IPS-15b (cell line): ENCODE measurements around the gene PEAK1.
"Not testable (repeated sequence)": the region's sequence is repeated elsewhere in the genome, so short reads cannot be mapped to it uniquely, and the experiment has no call there.

ENCODE experiments used
- H3K27me3 ChIP-seq: one replicate; pipeline ENCODE4 v1.6.1; 2013; ENCODE audit warnings: low read length; ENCODE audit not compliant: control insufficient read depth, insufficient read depth
- H3K36me3 ChIP-seq: one replicate; pipeline ENCODE4 v1.6.1; 2013; ENCODE audit warnings: low read length; ENCODE audit not compliant: control insufficient read depth, insufficient read depth
- H3K4me1 ChIP-seq: one replicate; pipeline ENCODE4 v1.6.1; 2013; ENCODE audit warnings: mild to moderate bottlenecking, low read length; ENCODE audit not compliant: control insufficient read depth, insufficient read depth
- H3K4me3 ChIP-seq: one replicate; pipeline ENCODE4 v1.5.1; 2013; ENCODE audit warnings: low read depth, low read length
- H3K9ac ChIP-seq: one replicate; pipeline ENCODE4 v1.6.1; 2013; ENCODE audit warnings: low read depth, mild to moderate bottlenecking, low read length
- H3K9me3 ChIP-seq: one replicate; pipeline ENCODE4 v1.6.1; 2013; ENCODE audit warnings: mild to moderate bottlenecking, low read length; ENCODE audit not compliant: control insufficient read depth, insufficient read depth

The PEAK1 gene

DNA sequence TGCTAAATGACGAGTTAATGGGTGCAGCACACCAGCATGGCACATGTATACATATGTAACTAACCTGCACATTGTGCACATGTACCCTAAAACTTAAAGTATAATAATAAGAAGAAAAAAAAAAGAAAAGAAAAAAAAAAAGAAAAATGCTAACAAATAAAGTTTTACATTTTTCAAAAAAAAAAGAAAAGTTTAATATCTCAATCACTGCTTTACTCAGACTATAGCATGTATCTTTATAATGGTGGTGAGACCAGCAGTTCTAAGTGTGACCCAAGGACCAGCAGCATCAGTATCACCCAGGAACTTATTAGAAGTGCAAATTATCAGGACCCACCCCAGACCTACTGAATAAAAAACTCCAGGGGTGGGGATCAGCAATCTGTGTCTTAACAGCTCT, 243.8 kb downstream of the PEAK1 start:
- not testable (repeated sequence) for H3K4me3 ChIP-seq, H3K9ac ChIP-seq, H3K9me3 ChIP-seq, H3K36me3 ChIP-seq, H3K4me1 ChIP-seq, H3K27me3 ChIP-seq

DNA sequence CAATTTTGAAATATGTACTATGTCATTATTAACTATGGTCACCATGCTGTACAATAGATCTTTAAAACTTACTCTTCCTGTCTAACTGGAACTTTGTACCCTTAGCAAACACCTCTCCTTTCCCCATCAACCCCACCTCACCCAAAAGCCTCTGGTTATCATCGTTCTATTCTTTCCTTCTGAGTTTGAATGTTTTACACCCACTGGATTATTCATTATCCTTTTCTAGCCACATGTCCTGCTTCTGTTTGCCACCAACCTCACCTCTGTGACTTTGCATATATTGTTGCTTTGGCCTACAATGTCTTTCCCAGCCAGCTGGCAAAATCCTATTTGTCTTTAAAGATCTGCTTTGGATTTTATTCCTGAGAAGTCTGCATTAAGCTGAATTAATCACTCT, 246.4 kb downstream of the PEAK1 start:
- Histone ChIP-seq H3K27me3 (no peaks in the 10 kb centered on the region), H3K4me1 (peaks cover 2% of the 10 kb centered on the region), H3K9ac (no peak overlapping the region), H3K9me3 (no peaks in the 10 kb centered on the region), H3K36me3 (no peaks in the 10 kb centered on the region), H3K4me3 (no peak overlapping the region)

DNA sequence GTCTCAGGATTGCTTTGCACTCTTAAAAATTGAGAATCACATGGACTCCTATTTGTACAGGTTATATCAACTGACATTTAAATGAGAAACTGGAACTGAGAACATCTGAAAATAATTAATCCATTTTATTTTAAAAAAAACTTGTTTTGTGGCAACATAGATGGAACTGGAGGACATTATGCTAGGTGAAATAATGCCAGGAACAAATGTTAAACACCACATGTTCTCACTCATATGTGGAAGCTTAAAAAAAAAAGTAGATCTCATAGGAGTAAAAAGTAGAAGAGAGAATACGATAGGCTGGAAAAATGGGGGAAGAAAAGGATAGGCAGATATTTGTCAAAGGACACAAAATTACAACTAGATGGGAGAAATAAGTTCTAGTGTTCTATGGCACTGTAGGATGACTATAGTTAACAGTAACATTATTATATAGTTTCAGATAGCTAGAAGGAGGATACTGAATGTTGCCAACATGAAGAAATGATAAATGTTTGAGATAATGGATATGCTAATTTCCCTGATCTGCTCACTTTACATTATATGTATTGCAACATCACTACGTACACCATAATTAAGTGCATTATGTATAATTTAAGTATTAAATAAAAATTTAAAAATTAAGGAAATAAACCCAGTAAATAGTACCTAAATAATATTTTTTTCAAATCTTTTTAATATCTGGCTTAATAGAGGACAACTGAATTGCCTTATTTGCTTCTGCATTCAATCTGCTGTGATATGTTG, 248.5 kb downstream of the PEAK1 start:
- Histone ChIP-seq H3K9me3 (no peaks in the 10 kb centered on the region), H3K27me3 (no peaks in the 10 kb centered on the region), H3K4me1 (peaks cover 4% of the 10 kb centered on the region), H3K4me3 (no peak overlapping the region), H3K9ac (no peak overlapping the region), H3K36me3 (no peaks in the 10 kb centered on the region)

DNA sequence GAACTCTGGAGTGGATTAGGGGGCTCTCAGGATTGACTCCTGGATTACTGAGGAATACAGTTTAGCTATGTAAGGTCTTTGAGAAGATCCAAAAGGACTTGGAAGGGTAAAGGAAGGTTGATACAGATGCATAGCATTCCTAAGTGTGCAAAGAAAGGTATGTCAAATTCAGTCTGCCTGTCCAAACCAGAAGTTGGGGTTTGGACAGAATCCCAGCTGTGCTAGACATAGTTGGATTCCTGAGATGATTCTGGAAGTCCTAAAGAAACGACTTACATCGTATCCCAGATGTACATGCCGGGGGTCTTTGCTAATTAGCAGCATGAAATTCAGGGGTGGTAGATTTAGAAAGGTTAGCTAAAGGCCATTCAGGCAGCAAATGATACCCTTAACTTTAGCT, 251.3 kb downstream of the PEAK1 start:
- Histone ChIP-seq H3K36me3 (no peaks in the 10 kb centered on the region), H3K9me3 (no peaks in the 10 kb centered on the region), H3K27me3 (no peaks in the 10 kb centered on the region), H3K4me1 (peaks cover 5% of the 10 kb centered on the region), H3K9ac (no peak overlapping the region), H3K4me3 (no peak overlapping the region)

DNA sequence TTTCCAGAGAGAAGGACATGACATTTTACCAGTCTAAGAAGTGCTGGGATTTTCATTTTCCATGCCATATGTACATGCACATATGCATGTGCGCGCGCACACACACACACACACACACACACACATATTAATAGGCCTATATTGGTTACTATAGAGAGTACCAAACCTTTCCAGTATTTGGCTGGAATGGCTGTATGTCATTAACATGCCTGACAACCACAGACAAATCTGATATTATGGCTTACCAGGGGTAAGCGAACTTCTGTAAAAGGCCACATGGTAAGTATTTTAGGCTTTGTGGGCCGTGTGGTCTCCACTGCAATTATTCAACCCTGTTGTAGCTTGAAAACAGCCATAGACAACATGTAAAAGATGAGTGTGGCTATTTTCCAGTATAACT, 251.8 kb downstream of the PEAK1 start:
- no peaks in the 10 kb centered on the region for H3K9me3 ChIP-seq
- no peaks in the 10 kb centered on the region for H3K36me3 ChIP-seq
- H3K27me3 ChIP-seq: no peaks in the 10 kb centered on the region
- no peak overlapping the region for H3K9ac ChIP-seq
- H3K4me1 ChIP-seq: peaks cover 6% of the 10 kb centered on the region
- no peak overlapping the region for H3K4me3 ChIP-seq

DNA sequence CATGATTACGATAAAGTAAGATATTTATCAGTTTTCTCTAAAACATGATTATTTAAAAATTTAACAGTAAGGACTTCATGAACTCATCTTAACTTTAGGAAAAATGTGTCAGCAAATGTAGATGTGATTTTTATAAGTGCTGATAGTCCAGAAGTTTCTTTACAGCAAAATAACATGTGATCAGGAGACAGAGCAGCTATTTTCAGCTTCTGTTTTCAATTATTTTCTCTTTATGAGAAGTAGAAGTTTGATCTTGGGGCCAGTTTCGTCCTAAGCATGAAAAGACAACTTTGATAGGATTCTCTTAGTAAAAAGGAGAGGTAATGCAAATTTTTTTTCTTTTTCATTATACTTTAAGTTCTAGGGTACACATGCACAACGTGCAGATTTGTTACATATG, 252.5 kb downstream of the PEAK1 start:
- Histone ChIP-seq H3K9me3 (no peaks in the 10 kb centered on the region), H3K4me3 (no peak overlapping the region), H3K9ac (no peak overlapping the region), H3K36me3 (no peaks in the 10 kb centered on the region), H3K4me1 (peaks cover 6% of the 10 kb centered on the region), H3K27me3 (no peaks in the 10 kb centered on the region)

DNA sequence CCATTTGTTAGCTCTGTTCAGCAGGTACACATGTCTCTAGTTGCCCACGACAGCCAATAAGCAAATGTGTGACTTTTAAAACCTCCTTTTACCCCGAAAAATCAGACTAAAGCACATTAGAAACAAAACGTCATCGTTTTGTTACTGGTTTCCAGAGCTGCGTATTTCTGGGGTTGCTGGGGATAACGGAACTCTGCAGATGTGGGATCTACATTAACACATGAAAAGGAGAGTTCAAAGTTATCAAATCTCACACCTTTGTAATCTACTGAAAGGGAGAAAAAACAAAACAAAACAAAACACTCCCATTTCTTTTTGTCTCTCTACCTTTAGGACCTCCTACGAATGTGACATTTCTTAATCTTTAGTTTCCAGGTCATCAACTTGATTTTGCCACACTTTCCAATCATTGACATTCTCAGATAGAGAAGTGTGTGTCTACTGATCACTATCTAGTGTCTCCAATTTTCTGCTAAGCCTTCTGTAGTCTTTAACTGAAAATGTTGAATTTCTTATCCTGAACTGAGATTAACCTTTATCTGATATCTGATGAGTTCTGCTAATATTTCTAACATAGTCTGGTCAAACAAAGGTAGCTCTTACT, 256.0 kb downstream of the PEAK1 start:
- Histone ChIP-seq H3K9ac (no peak overlapping the region), H3K4me1 (peaks cover 14% of the 10 kb centered on the region), H3K9me3 (no peaks in the 10 kb centered on the region), H3K36me3 (no peaks in the 10 kb centered on the region), H3K27me3 (no peaks in the 10 kb centered on the region), H3K4me3 (no peak overlapping the region)

DNA sequence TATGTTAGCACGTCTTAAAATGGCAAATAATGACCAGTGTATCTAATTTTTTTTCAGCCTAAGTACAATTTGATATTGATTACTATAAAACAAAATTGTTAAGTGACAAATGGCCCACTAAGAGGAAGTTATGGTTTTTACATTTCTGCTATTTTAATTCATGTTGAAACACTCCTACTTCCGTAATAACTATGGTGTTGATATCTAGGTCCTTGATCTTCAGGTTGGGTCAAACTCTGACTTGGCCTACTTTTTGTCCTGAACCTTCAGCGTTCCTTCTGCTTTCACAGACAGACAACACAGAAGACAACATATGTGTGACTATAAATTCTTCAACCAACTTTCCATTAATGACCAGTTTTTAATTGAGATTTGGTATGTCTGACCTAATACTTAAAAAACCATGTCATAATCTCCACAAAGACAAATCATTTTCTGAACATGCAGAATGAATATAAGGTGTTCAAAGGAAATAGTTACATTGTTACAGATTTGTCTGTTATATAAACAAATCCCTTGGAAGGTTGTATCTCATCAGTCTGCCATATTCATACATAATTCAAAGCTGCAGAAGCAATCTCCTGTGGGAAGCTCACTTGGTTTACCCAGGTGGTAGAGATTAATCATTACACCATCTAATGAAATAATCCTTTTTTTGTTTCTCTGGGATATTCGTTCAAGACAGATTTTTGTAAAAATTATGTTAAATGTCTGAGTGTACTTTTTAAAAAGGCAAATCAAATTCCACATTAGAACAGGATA, 256.9 kb downstream of the PEAK1 start:
- Histone ChIP-seq H3K4me3 (no peak overlapping the region), H3K36me3 (no peaks in the 10 kb centered on the region), H3K9me3 (no peaks in the 10 kb centered on the region), H3K27me3 (no peaks in the 10 kb centered on the region), H3K4me1 (peaks cover 9% of the 10 kb centered on the region), H3K9ac (no peak overlapping the region)

DNA sequence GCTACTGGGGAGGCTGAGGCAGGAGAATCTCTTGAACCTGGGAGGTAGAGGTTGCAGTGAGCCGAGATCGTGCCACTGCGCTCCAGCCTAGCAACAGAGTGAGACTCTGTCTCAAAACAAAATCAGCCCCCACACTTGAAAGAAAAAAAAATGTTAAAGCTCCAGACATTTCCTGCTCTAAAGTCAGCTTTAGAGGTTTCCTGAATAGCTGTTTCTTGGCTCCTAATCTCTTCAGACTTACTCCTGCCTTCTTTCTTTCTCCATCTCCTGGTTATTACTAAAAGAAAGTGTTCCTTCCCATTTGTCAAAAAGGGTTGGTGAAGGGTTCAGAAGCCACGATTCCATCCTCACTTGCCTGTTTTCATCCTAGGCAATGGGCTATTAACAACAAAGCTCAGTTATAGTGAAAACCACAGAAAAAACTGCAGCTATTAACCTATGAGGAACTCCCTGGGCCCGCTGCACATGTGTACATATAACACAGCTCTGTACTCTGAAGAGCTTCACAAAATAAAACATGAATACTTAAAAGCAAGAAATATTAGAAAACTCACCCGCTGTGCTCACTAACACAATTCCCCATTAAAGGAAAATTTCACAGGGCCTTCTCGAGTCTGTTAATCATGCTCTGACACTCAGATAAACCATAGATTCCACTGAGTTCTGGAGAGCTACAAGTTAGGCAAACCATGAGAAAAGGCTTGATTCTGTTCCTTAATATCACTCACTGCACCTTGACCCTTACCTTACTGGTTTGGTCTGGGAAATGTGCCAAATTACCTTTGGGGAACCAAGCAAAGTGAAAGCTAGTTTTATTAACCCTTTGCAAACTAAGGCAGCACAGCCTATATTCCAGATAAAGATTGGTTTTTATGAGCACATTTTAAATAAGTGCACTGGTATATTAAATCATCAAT, 259.1 kb downstream of the PEAK1 start:
- no peak overlapping the region for H3K4me3 ChIP-seq
- H3K9ac ChIP-seq: no peak overlapping the region
- no peaks in the 10 kb centered on the region for H3K27me3 ChIP-seq
- peaks cover 8% of the 10 kb centered on the region for H3K9me3 ChIP-seq
- peaks cover 9% of the 10 kb centered on the region for H3K4me1 ChIP-seq
- peaks cover 14% of the 10 kb centered on the region for H3K36me3 ChIP-seq

DNA sequence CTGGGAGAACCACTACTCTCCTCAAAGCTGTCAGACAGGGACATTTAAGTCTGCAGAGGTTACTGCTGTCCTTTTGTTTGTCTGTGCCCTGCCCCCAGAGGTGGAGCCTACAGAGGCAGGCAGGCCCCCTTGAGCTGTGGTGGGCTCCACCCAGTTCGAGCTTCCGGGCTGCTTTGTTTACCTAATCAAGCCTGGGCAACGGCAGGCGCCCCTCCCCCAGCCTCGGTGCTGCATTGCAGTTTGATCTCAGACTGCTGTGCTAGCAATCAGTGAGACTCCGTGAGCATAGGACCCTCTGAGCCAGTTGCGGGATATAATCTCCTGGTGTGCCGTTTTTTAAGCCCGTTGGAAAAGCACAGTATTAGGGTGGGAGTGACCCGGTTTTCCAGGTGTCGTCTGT, 263.9 kb downstream of the PEAK1 start:
- H3K4me3 ChIP-seq, H3K4me1 ChIP-seq, H3K27me3 ChIP-seq, H3K9me3 ChIP-seq, H3K9ac ChIP-seq: not testable (repeated sequence)
- peaks cover 14% of the 10 kb centered on the region for H3K36me3 ChIP-seq

DNA sequence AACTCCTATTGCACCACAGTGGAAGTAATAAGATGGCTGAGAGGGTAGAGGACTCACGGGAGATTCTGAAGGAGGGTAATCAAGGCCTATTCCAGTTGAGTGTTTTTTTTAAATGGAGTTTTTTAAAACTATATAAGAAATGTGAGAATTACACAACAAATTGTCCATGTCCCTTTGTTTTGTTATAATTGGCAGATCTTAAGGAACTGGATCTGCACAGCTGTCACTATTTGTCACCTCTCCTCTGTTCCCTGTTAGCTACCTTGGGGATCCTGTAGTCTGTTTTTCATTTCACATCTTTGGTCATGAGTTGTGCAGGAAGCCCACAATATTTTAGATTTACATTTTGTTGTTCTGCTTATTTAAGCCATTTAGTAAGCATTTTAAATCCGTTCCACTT, 271.7 kb downstream of the PEAK1 start:
- H3K36me3 ChIP-seq: no peaks in the 10 kb centered on the region
- H3K9me3 ChIP-seq: no peaks in the 10 kb centered on the region
- no peak overlapping the region for H3K4me3 ChIP-seq
- H3K27me3 ChIP-seq: no peaks in the 10 kb centered on the region
- no peak overlapping the region for H3K9ac ChIP-seq
- no peaks in the 10 kb centered on the region for H3K4me1 ChIP-seq
